ENCODE data around the gene MEA1.
A peak's percentile ranks its signal among the peaks of the same experiment; 100 is the strongest.

Gene MEA1

GRCh38 chr6:43059168-43060033 lies 45.7 kb upstream of the MEA1 start, which contains the start of the genes KLC4 and MRPL2:
Gene KLC4 (plus strand): TSS chr6:43059631. CDS start chr6:43061336, 1,705 bp downstream.
Gene MRPL2 (minus strand): TSS chr6:43059434. CDS start chr6:43059381, 53 bp downstream.
- H3K9me3 ChIP-seq (ENCODE audit: severe bottlenecking): no peaks in the 10 kb centered on the region
- peak within 1 kb of the TSS; percentile 98 for H3K4me3 ChIP-seq (ENCODE audit: low read depth, low read length)
- DNase-seq: peak; percentile 100
- H3K27me3 ChIP-seq (ENCODE audit: insufficient read depth, low read depth, severe bottlenecking): no peaks in the 10 kb centered on the region
- TF ChIP-seq CTCF (IDR thresholded peaks at IDR 0.05; ENCODE audit: low read depth, low read length): no peak
- peaks cover 53% of the 10 kb centered on the region for H3K36me3 ChIP-seq
- peak within 1 kb of the TSS; percentile 90 for H3K27ac ChIP-seq

GRCh38 chr6:43058531-43058930 lies 44.8 kb upstream of the MEA1 start:
- Histone ChIP-seq H3K27ac (peak overlapping the region; percentile 90), H3K36me3 (peaks cover 57% of the 10 kb centered on the region), H3K4me3 (ENCODE audit: low read depth, low read length) (peak overlapping the region; percentile 98), H3K9me3 (ENCODE audit: severe bottlenecking) (no peaks in the 10 kb centered on the region), H3K27me3 (ENCODE audit: insufficient read depth, low read depth, severe bottlenecking) (no peaks in the 10 kb centered on the region)
- no peak for DNase-seq
- TF ChIP-seq CTCF (IDR thresholded peaks at IDR 0.05; ENCODE audit: low read depth, low read length): no peak

- no peak for TF ChIP-seq CTCF (IDR thresholded peaks at IDR 0.05; ENCODE audit: low read depth, low read length)
- no peak overlapping the region for H3K4me3 ChIP-seq (ENCODE audit: low read depth, low read length)
- H3K9me3 ChIP-seq (ENCODE audit: severe bottlenecking): no peaks in the 10 kb centered on the region
- H3K27ac ChIP-seq: no peak overlapping the region
- no peak for DNase-seq
- peaks cover 63% of the 10 kb centered on the region for H3K36me3 ChIP-seq
- H3K27me3 ChIP-seq (ENCODE audit: insufficient read depth, low read depth, severe bottlenecking): no peaks in the 10 kb centered on the region
These were observed 42.2 kb upstream of the MEA1 start for GRCh38 chr6:43055966-43056365.

- H3K27me3 ChIP-seq (ENCODE audit: insufficient read depth, low read depth, severe bottlenecking): no peaks in the 10 kb centered on the region
- H3K9me3 ChIP-seq (ENCODE audit: severe bottlenecking): no peaks in the 10 kb centered on the region
- H3K27ac ChIP-seq: peak overlapping the region; percentile 93
- peaks cover 79% of the 10 kb centered on the region for H3K36me3 ChIP-seq
- TF ChIP-seq CTCF (IDR thresholded peaks at IDR 0.05; ENCODE audit: low read depth, low read length): no peak
- H3K4me3 ChIP-seq (ENCODE audit: low read depth, low read length): peak overlapping the region; percentile 77
- no peak for DNase-seq
These were observed 40.6 kb upstream of the MEA1 start for GRCh38 chr6:43054206-43054943.

GRCh38 chr6:43053545-43054205 lies 39.9 kb upstream of the MEA1 start, which contains the start of gene CUL7:
Gene CUL7 (minus strand): TSS chr6:43053851. CDS start chr6:43052788, 1,063 bp downstream.
- peak; percentile 98 for DNase-seq
- peaks cover 85% of the 10 kb centered on the region for H3K36me3 ChIP-seq

More at GRCh38 chr6:43053545-43054205, 39.9 kb upstream of the MEA1 start, which contains the start of gene CUL7:
- H3K9me3 ChIP-seq (ENCODE audit: severe bottlenecking): no peaks in the 10 kb centered on the region
- H3K27me3 ChIP-seq (ENCODE audit: insufficient read depth, low read depth, severe bottlenecking): no peaks in the 10 kb centered on the region
- TF ChIP-seq CTCF (IDR thresholded peaks at IDR 0.05; ENCODE audit: low read depth, low read length): no peak; the same call in 1 of the 2 replicates
- peak within 1 kb of the TSS; percentile 93 for H3K27ac ChIP-seq
- peak within 1 kb of the TSS; percentile 77 for H3K4me3 ChIP-seq (ENCODE audit: low read depth, low read length)
